ENCODE measurements around the gene FNDC3B. TPM values are rescaled to one million over a fixed set of nuclear protein-coding genes. Genes with fewer than 3 reads are reported as not detected.

Gene FNDC3B
- total and polyA plus RNA-seq, 9 of the 15 experiments (the other 6 are each of a cell fraction or from before 2014, with no cell fraction given): 7.0 to 35.8 (median 16.2) TPM

- TF ChIP-seq IFI16 (CRISPR knock-in tag; IDR thresholded peaks at IDR 0.05): no peak
- peak; percentile 82 for TF ChIP-seq PKNOX1 (IDR thresholded peaks at IDR 0.05)
- TF ChIP-seq MYC (IDR thresholded peaks at IDR 0.05; ENCODE audit: low read depth, low read length): peak; percentile 90
- no peak for TF ChIP-seq MYC (CRISPR knock-in tag; IDR thresholded peaks at IDR 0.05; ENCODE audit: borderline replicate concordance, low read depth)
- peak in 1 of 2 experiments; percentile 36; a peak in 1 of 4 replicates for TF ChIP-seq SRF (CRISPR knock-in tag; IDR thresholded peaks at IDR 0.05)
- no peak for TF ChIP-seq U2AF1 (optimal IDR thresholded peaks at IDR 0.05; ENCODE audit: low read depth, low read length)
- peak; percentile 98 for TF ChIP-seq FOXJ2 (tag; IDR thresholded peaks at IDR 0.05)
- TF ChIP-seq MAFF (IDR thresholded peaks at IDR 0.05; ENCODE audit: low read length): peak; percentile 44
- peak; percentile 83; the same call in 1 of the 2 replicates for TF ChIP-seq SMAD4 (CRISPR knock-in tag; conservative IDR thresholded peaks at IDR 0.05)
- TF ChIP-seq POLR2H (tag; IDR thresholded peaks at IDR 0.05; ENCODE audit: low read depth): 0 out of 2 replicates have a peak, but pooled peaks have one; percentile 49
- TF ChIP-seq PHF21A (IDR thresholded peaks at IDR 0.05; ENCODE audit: borderline replicate concordance, low read depth): no peak
- peak; percentile 68 for TF ChIP-seq TAF9B (IDR thresholded peaks at IDR 0.05; ENCODE audit: partially characterized antibody)
- TF ChIP-seq PML (IDR thresholded peaks at IDR 0.05; ENCODE audit: low read length): 0 out of 2 replicates have a peak, but pooled peaks have one; percentile 34
- TF ChIP-seq ZNF511 (CRISPR knock-in tag; IDR thresholded peaks at IDR 0.05): no peak
- peak; percentile 37; the same call in 1 of the 2 replicates for TF ChIP-seq CREB1 (IDR thresholded peaks at IDR 0.05)
- TF ChIP-seq CREB1 (CRISPR knock-in tag; IDR thresholded peaks at IDR 0.05): peak; percentile 27; the same call in 1 of the 2 replicates
- TF ChIP-seq AFF4 (CRISPR knock-in tag; IDR thresholded peaks at IDR 0.05): 0 out of 2 replicates have a peak, but pooled peaks have one; percentile 43
- peak; percentile 50 to 71 for TF ChIP-seq MNT (conservative IDR thresholded peaks at IDR 0.05)
- no peak for TF ChIP-seq ZNF384 (IDR thresholded peaks at IDR 0.05; ENCODE audit: low read depth, low read length)
- 0 out of 2 replicates have a peak, but pooled peaks have one; percentile 10 for TF ChIP-seq ZNF239 (CRISPR knock-in tag; IDR thresholded peaks at IDR 0.05)
Measured at GRCh38 chr3:172129850-172130716, 90.7 kb downstream of the FNDC3B start (continued).
